K562 (cell line): ENCODE data around the gene ERN1. TPM values are rescaled to one million over a fixed set of nuclear protein-coding genes. Genes with fewer than 3 reads are reported as not detected.

Source experiments
- ATF4 ChIP-seq: fragments of 450-650 bp; formaldehyde crosslinking; IDR thresholded peaks from 2 replicates; pipeline ENCODE4 v1.4.0; 2022; ENCODE audit warnings: mild to moderate bottlenecking, moderate library complexity
- BCOR ChIP-seq: fragments of 450-650 bp; IDR thresholded peaks from 2 replicates; pipeline ENCODE4 v1.6.1; 2016
- CBFA2T3 ChIP-seq: fragments of 450-650 bp; IDR thresholded peaks from 2 replicates; pipeline ENCODE4 v1.6.1; 2017
- CLOCK ChIP-seq: fragments of 250-450 bp; sonication (Bioruptor Pico); IDR thresholded peaks from 2 replicates; pipeline ENCODE4 v1.4.0; 2020; ENCODE audit warnings: mild to moderate bottlenecking, moderate library complexity, borderline replicate concordance
- ETV1 ChIP-seq: fragments of 450-650 bp; conservative IDR thresholded peaks from 2 replicates; pipeline ENCODE4 v1.6.1; 2016; ENCODE audit warnings: missing genetic modification characterization, control low read depth, low read depth, missing compliant biosample characterization
- EWSR1 ChIP-seq: fragments of 450-650 bp; IDR thresholded peaks from 2 replicates; pipeline ENCODE4 v1.6.1; 2018; ENCODE audit warnings: borderline replicate concordance, mild to moderate bottlenecking, low read depth, moderate library complexity; ENCODE audit not compliant: partially characterized antibody
- IRF2 ChIP-seq: sonication (generic); formaldehyde crosslinking; IDR thresholded peaks from 2 replicates; pipeline ENCODE4 v1.8.1; 2022; ENCODE audit warnings: mild to moderate bottlenecking, missing genetic modification reagents
- KLF1 ChIP-seq: fragments of 450-650 bp; IDR thresholded peaks from 2 replicates; pipeline ENCODE4 v1.6.1; 2016; ENCODE audit warnings: missing genetic modification characterization, missing compliant biosample characterization
- L3MBTL2 ChIP-seq: fragments of 450-650 bp; IDR thresholded peaks from 2 replicates; pipeline ENCODE4 v1.6.1; 2016; ENCODE audit warnings: mild to moderate bottlenecking, moderate library complexity
- LEF1 ChIP-seq: fragments of 450-650 bp; IDR thresholded peaks from 2 replicates; pipeline ENCODE4 v1.6.1; 2016; ENCODE audit warnings: mild to moderate bottlenecking
- MAFF ChIP-seq: IDR thresholded peaks from 2 replicates; pipeline ENCODE4 v1.6.1; 2012; ENCODE audit warnings: low read length, improper control_type of control experiment
- NFYB ChIP-seq: IDR thresholded peaks from 2 replicates; pipeline ENCODE4 v1.6.1; 2011; ENCODE audit warnings: mild to moderate bottlenecking, moderate library complexity; ENCODE audit not compliant: insufficient read length; ENCODE audit errors: extremely low read depth
- NR2C2 ChIP-seq, 2 experiments: fragments of 200-800 bp in 1 of 2; sonication (Bioruptor generic) in 1 of 2; sonication (generic) in 1 of 2; formaldehyde crosslinking in 1 of 2; IDR thresholded peaks; 2 replicates each; pipeline versions ENCODE4 v1.6.1 to v1.8.0; 2016 to 2022; ENCODE audit warnings: mild to moderate bottlenecking in 1 of 2, missing compliant biosample characterization in 1 of 2, missing genetic modification characterization in 1 of 2, missing genetic modification reagents in 1 of 2
- POLR2H ChIP-seq: IDR thresholded peaks from 2 replicates; pipeline ENCODE4 v1.6.1; 2016; ENCODE audit warnings: missing genetic modification characterization, low read depth, mild to moderate bottlenecking, control low read depth, missing compliant biosample characterization, moderate library complexity
- PURB ChIP-seq: sonication (generic); formaldehyde crosslinking; IDR thresholded peaks from 2 replicates; pipeline ENCODE4 v1.9.0; 2021; ENCODE audit warnings: low read depth, mild to moderate bottlenecking, missing genetic modification reagents
- TBL1XR1 ChIP-seq, 2 experiments: IDR thresholded peaks; 2 replicates each; pipeline ENCODE4 v1.6.1; 2012; ENCODE audit warnings: improper control_type of control experiment in 2 of 2, low read length in 2 of 2, mild to moderate bottlenecking in 1 of 2
- ZBTB34 ChIP-seq: fragments of 250-450 bp; sonication (Bioruptor Pico); IDR thresholded peaks from 2 replicates; pipeline ENCODE4 v1.8.0; 2021; ENCODE audit warnings: mild to moderate bottlenecking, moderate library complexity
- ZKSCAN3 ChIP-seq: fragments of 250-450 bp; sonication (Bioruptor Pico); IDR thresholded peaks from 2 replicates; pipeline ENCODE4 v1.4.0; 2020
- ZNF175 ChIP-seq: fragments of 200-800 bp; sonication (Bioruptor generic); IDR thresholded peaks from 2 replicates; pipeline ENCODE4 v1.6.1; 2016; ENCODE audit warnings: low read depth, mild to moderate bottlenecking, missing genetic modification characterization, missing compliant biosample characterization
- ZNF239 ChIP-seq: fragments of 250-450 bp; sonication (Bioruptor Pico); IDR thresholded peaks from 2 replicates; pipeline ENCODE4 v1.4.0; 2020; ENCODE audit warnings: mild to moderate bottlenecking
- ZNF668 ChIP-seq: fragments of 250-450 bp; sonication (Bioruptor Pico); IDR thresholded peaks from 2 replicates; pipeline ENCODE4 v1.8.0; 2022; ENCODE audit warnings: mild to moderate bottlenecking, inconsistent platforms
- polyA plus RNA-seq, 8 experiments: library from polyadenylated mRNA; depleted of rRNA in 4 of 8; stranded (reverse) in 5 of 8; unstranded in 3 of 8; fragments of >200 nt; fragmentation: Nextera tagmentation in 2 of 8; fragmentation: Illumina TruSeq in 1 of 8; extraction: Ambion mirVana in 2 of 8; extraction: Trizol in 1 of 8; gene quantifications; 2 replicates each; pipeline versions ENCODE4 v1.2.1 to v1.2.3, GENCODE V29; 2011 to 2014; ENCODE audit warnings: inconsistent platforms in 1 of 8, missing spikeins in 1 of 8
- total RNA-seq, 7 experiments: library from RNA; depleted of rRNA in 6 of 7; stranded (reverse); fragments of >200 nt in 6 of 7; fragmentation: Illumina TruSeq in 2 of 7; extraction: Trizol in 2 of 7; gene quantifications; 2 replicates each; pipeline versions ENCODE4 v1.2.1 to v1.2.3, GENCODE V29; 2011 to 2021; ENCODE audit warnings: low replicate concordance in 1 of 7

ERN1 gene
- total and polyA plus RNA-seq, 9 of the 15 experiments (the other 6 are each of a cell fraction or from before 2014, with no cell fraction given), result 2.1 to 22.5 (median 7.3) TPM

GRCh38 chr17:64081802-64082799 lies 47.8 kb downstream of the ERN1 start (continued):
- TF ChIP-seq CBFA2T3 (peak; percentile 47; the same call in 1 of the 2 replicates), ZNF668 (0 out of 2 replicates have a peak, but pooled peaks have one; percentile 61), ZNF239 (CRISPR knock-in tag) (peak; percentile 50; the same call in 1 of the 2 replicates), MAFF (no peak), ZKSCAN3 (CRISPR knock-in tag) (no peak), BCOR (no peak), TBL1XR1 (IDR thresholded peaks at IDR 0.05; ENCODE audit: low read length in 2 of 2) (peak in 1 of 2 experiments; percentile 73; a peak in 1 of 4 replicates), EWSR1 (no peak), IRF2 (CRISPR knock-in tag) (no peak), L3MBTL2 (peak; percentile 85), ATF4 (CRISPR knock-in tag) (peak; percentile 99), CLOCK (CRISPR knock-in tag) (no peak), NR2C2 (CRISPR knock-in tag; IDR thresholded peaks at IDR 0.05) (no peak), NR2C2 (tag; IDR thresholded peaks at IDR 0.05) (peak; percentile 79), PURB (CRISPR knock-in tag) (no peak), ZNF175 (CRISPR knock-in tag) (peak; percentile 98), POLR2H (tag) (peak; percentile 89), LEF1 (peak; percentile 93; the same call in 1 of the 2 replicates), ZBTB34 (no peak), ETV1 (peak; percentile 97), KLF1 (no peak), NFYB (no peak)
